ENCODE data around the gene DCLK1. TPM values are rescaled to one million over a fixed set of nuclear protein-coding genes. Genes with fewer than 3 reads are reported as not detected.

Gene DCLK1
- not detected for polyA plus RNA-seq (ENCODE audit: low read depth in 6 of 6)

DNA sequence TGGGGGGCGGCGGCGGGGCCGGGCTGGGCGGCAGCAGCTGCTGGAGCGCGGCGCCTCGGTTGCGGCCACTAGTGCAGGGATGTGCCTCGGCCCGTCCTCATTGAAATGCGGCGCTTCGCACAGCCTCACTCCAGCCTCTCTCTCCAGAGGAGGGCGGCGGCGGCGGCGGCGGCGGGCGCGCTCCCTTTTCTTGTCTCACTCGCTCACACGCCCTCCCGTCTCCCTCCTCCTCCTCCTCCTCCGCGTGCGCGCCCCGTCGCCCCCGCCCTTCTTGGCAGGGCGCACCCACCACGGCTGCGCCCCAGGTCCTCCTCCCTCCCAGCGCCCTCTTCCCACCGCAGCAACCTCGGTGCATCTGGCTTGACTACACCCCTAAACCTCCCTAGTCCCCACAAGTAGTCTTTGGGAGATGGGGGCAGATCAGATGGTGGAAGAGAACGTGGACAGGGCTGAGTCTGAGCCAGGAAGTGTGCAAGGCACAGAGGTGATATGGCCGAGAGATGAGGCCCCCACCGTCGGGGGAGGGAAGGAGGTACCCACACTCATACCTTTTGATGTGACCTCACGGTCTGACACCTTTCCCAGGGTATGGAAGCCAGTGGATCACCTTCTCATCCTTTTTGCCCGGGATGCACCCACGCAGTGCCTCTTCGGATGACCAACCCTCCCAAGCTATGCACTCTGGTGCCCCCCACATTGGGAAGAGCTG is at the start of gene DCLK1:
Gene DCLK1, minus strand, starts transcription at position 161 of the 709 bp plus-strand sequence.
- DNase-seq = no peak
- Mint-ChIP-seq H3K9me3 (peaks cover 0 to 5% (median 0%) of the 10 kb centered on the region in 7 donors), H3K4me1 (peaks cover 0 to 3% (median 0%) of the 10 kb centered on the region in 3 donors), H3K36me3 (no peaks in the 10 kb centered on the region), H3K4me3 (no peak within 1 kb of the TSS), H3K27me3 (peaks cover 26 to 73% (median 68%) of the 10 kb centered on the region in 3 donors), H3K27ac (no peak within 1 kb of the TSS)
- no peak for ATAC-seq (ENCODE audit: low read depth in 2 of 2)

DNA sequence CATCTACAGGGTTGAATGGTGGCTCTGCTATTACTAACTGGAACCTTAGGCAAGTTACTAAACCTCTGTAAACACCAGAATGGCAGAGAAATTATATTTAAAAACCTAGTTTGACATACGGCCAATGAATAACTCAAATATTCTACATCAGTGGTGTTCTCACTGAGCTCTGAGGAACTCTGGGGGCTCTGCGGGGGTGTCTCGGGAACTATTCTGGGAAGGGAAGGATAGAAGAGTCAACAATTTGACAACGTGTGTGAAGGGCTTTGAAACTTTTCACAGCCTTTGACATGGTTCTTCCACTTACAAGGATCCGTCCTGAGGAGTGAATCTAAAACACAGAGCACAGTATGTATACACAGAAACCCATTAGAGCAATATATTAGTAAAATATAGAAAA is 44.4 kb upstream of the DCLK1 start:
- Mint-ChIP-seq H3K36me3 (no peaks in the 10 kb centered on the region), H3K9me3 (peaks cover 0 to 7% (median 0%) of the 10 kb centered on the region in 7 donors), H3K4me1 (no peaks in the 10 kb centered on the region), H3K27me3 (no peaks in the 10 kb centered on the region), H3K27ac (no peak overlapping the region), H3K4me3 (no peak overlapping the region)
- ATAC-seq (ENCODE audit: low read depth in 2 of 2) = no peak
- DNase-seq = no peak

- H3K9me3 Mint-ChIP-seq = peaks cover 0 to 7% (median 0%) of the 10 kb centered on the region in 7 donors
- peak overlapping the region in 1 of 6 donors; percentile 26 for H3K27ac Mint-ChIP-seq
- no peaks in the 10 kb centered on the region for H3K27me3 Mint-ChIP-seq
- ATAC-seq (ENCODE audit: low read depth in 2 of 2) (no peak), DNase-seq (no peak)
- no peaks in the 10 kb centered on the region for H3K36me3 Mint-ChIP-seq
- H3K4me1 Mint-ChIP-seq = no peaks in the 10 kb centered on the region
- no peak overlapping the region for H3K4me3 Mint-ChIP-seq
Measured at GRCh38 chr13:36174923-36175322, 43.7 kb upstream of the DCLK1 start.

DNA sequence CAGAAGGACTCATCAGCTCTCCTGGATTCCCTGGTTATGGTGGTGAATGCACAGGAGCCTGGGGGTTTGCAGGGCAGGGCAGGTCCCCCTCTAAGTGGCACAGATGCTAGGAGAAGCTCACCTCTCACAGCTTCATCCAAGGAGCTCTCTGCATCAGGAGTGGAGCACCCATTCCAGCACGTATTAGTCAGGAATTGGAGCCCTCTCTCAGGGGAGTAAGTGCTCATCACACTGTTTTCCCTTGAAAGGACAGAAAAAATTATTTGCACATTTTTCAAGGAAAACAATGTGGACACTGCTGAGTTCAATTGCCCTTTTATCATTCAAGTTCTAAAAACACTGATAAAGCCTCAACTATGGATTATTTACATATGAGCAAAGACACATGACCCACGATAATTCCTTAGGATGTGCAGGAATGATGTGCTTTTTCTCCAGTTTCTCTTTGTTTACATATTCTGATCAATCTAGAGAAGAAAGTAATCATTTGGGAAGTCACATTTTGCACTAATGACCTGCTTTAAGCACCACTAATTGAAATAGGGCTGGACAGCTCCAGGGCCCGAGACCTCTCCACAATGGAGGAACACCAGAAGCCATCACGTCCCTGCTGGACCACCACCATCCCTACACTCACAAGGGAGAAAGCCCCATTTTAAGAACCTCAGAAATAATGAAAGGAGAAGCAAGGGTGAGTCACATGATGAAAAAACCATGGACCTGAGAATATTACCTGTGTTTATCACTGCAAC is 42.6 kb upstream of the DCLK1 start:
- no peak for ATAC-seq (ENCODE audit: low read depth in 2 of 2)
- Mint-ChIP-seq H3K4me3 (no peak overlapping the region), H3K36me3 (no peaks in the 10 kb centered on the region)

DNA sequence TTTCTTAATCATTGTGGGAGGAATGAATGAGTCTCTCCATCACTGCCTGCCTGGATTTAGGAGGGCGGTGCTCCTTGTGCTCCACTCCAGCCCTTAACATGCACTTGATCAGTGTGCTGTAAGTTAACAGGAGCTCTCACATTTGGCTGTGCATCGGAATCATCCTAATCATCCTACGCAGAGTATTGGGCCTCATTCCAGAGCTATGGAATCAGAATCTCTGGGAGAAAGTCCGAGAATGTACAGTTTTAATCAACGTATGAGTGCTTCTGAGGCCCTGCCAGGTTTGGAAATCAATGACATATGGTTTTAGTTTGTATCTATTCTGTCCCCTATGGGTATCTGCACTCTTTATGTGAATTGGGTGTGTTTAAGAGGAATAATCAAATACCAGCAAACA is 34.9 kb upstream of the DCLK1 start:
- Mint-ChIP-seq H3K4me3 (no peak overlapping the region), H3K9me3 (peaks cover 0 to 7% (median 0%) of the 10 kb centered on the region in 7 donors), H3K27ac (no peak overlapping the region), H3K4me1 (no peaks in the 10 kb centered on the region), H3K27me3 (peaks cover 0 to 6% (median 0%) of the 10 kb centered on the region in 3 donors), H3K36me3 (no peaks in the 10 kb centered on the region)
- no peak for DNase-seq
- ATAC-seq (ENCODE audit: low read depth in 2 of 2) = no peak

More for the DNA sequence above, 42.6 kb upstream of the DCLK1 start:
- no peaks in the 10 kb centered on the region for H3K27me3 Mint-ChIP-seq
- no peaks in the 10 kb centered on the region for H3K4me1 Mint-ChIP-seq
- H3K9me3 Mint-ChIP-seq = peaks cover 0 to 2% (median 0%) of the 10 kb centered on the region in 7 donors
- H3K27ac Mint-ChIP-seq = no peak overlapping the region
- no peak for DNase-seq

DNA sequence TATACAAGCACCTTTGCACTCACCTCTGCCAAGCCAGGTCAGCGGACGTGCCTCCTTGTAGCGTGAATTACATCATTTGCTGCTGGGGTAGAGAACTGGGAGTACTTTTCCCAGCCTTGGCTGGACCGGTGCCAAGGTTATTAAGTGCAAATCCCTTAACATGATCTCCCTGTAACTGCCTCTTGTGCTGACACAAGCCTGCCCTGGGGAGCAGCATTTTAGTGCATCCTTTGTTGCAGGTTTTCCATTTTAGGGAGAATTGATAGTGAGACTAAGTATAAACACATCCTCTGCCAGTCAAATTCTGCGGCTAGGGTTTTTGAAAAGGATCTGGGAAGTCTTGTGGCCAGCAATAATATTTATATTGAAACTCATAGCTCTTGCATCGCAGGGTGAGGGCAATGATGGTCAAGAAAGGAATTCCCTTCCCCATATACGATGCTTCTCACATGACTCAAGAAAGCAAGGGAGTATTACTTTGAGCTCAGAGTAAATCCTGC is 32.7 kb upstream of the DCLK1 start:
- Mint-ChIP-seq H3K27ac (no peak overlapping the region), H3K4me1 (no peaks in the 10 kb centered on the region), H3K36me3 (no peaks in the 10 kb centered on the region), H3K9me3 (peaks cover 0 to 13% (median 0%) of the 10 kb centered on the region in 7 donors), H3K27me3 (peaks cover 0 to 11% (median 0%) of the 10 kb centered on the region in 3 donors), H3K4me3 (no peak overlapping the region)
- ATAC-seq (ENCODE audit: low read depth in 2 of 2) (no peak), DNase-seq (no peak)

DNA sequence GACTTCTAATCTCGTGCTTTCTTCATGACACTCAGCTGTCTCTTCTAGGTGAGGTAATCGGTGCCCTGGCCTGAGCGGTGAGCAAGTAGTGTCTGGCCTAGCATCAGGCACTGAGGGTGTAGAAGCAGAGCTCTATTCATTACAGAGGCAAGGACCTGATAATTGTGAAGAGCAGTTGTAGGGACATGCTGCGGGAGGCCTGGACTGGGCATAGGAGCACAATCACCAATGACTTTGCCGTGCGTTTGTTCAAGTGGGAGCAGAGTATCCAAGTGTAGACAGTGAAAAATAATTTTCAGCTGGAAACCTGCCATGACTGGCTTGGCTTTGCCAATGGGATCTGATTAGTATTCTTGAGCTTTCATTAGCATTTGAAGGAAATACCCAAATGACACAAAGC is 32.1 kb upstream of the DCLK1 start:
- DNase-seq = no peak

DNA sequence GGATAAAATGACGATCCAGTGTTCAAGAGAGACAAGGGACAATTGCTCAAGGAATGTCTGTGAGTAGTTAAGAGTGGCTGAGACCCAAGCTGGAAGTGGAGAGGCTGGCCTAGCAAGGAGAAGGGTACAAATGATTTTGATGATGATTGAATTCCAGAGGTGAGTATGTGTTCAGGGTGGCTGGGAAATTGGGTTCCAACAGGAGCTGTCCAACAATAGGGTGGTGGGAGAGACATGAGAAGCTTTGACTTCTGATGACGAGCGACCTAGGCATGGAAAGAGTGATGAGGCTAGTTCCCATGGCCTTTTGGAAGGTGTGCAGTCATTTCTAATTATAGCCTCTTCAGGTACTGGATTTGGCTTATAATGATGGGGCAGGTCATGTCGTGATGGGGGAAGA is 29.1 kb upstream of the DCLK1 start:
- ATAC-seq (ENCODE audit: low read depth in 2 of 2) (no peak), DNase-seq (no peak)
- H3K27me3 Mint-ChIP-seq = peaks cover 0 to 14% (median 5%) of the 10 kb centered on the region in 3 donors
- H3K36me3 Mint-ChIP-seq = no peaks in the 10 kb centered on the region
- H3K4me1 Mint-ChIP-seq = no peaks in the 10 kb centered on the region
- no peak overlapping the region for H3K4me3 Mint-ChIP-seq
- H3K9me3 Mint-ChIP-seq = peaks cover 0 to 18% (median 3%) of the 10 kb centered on the region in 7 donors
- no peak overlapping the region for H3K27ac Mint-ChIP-seq

More for the DNA sequence above, 32.1 kb upstream of the DCLK1 start:
- ATAC-seq (ENCODE audit: low read depth in 2 of 2) = no peak
- no peak overlapping the region for H3K4me3 Mint-ChIP-seq
- H3K4me1 Mint-ChIP-seq = no peaks in the 10 kb centered on the region
- no peaks in the 10 kb centered on the region for H3K36me3 Mint-ChIP-seq
- H3K27ac Mint-ChIP-seq = no peak overlapping the region
- peaks cover 0 to 13% (median 0%) of the 10 kb centered on the region in 7 donors for H3K9me3 Mint-ChIP-seq
- H3K27me3 Mint-ChIP-seq = peaks cover 0 to 11% (median 0%) of the 10 kb centered on the region in 3 donors

- H3K9me3 Mint-ChIP-seq = peaks cover 0 to 18% (median 5%) of the 10 kb centered on the region in 7 donors
- no peaks in the 10 kb centered on the region for H3K36me3 Mint-ChIP-seq
- H3K27ac Mint-ChIP-seq = no peak overlapping the region
- ATAC-seq (ENCODE audit: low read depth in 2 of 2) = no peak
- DNase-seq = no peak
- H3K27me3 Mint-ChIP-seq = peaks cover 0 to 23% (median 10%) of the 10 kb centered on the region in 3 donors
- no peak overlapping the region for H3K4me3 Mint-ChIP-seq
- no peaks in the 10 kb centered on the region for H3K4me1 Mint-ChIP-seq
Measured at GRCh38 chr13:36158611-36159010, 27.4 kb upstream of the DCLK1 start.

- DNase-seq = no peak
- no peaks in the 10 kb centered on the region for H3K4me1 Mint-ChIP-seq
- no peak for ATAC-seq (ENCODE audit: low read depth in 2 of 2)
- peaks cover 0 to 18% (median 5%) of the 10 kb centered on the region in 7 donors for H3K9me3 Mint-ChIP-seq
- no peaks in the 10 kb centered on the region for H3K36me3 Mint-ChIP-seq
- no peak overlapping the region for H3K4me3 Mint-ChIP-seq
- no peak overlapping the region for H3K27ac Mint-ChIP-seq
- peaks cover 0 to 23% (median 15%) of the 10 kb centered on the region in 3 donors for H3K27me3 Mint-ChIP-seq
Measured at GRCh38 chr13:36157480-36157879, 26.3 kb upstream of the DCLK1 start.

GRCh38 chr13:36154567-36155291 is 23.5 kb upstream of the DCLK1 start:
- Mint-ChIP-seq H3K4me3 (no peak overlapping the region), H3K27me3 (peaks cover 0 to 23% (median 10%) of the 10 kb centered on the region in 3 donors), H3K36me3 (no peaks in the 10 kb centered on the region), H3K27ac (no peak overlapping the region), H3K4me1 (no peaks in the 10 kb centered on the region), H3K9me3 (peaks cover 5 to 25% (median 11%) of the 10 kb centered on the region in 7 donors)
- no peak for ATAC-seq (ENCODE audit: low read depth in 2 of 2)
- no peak for DNase-seq

DNA sequence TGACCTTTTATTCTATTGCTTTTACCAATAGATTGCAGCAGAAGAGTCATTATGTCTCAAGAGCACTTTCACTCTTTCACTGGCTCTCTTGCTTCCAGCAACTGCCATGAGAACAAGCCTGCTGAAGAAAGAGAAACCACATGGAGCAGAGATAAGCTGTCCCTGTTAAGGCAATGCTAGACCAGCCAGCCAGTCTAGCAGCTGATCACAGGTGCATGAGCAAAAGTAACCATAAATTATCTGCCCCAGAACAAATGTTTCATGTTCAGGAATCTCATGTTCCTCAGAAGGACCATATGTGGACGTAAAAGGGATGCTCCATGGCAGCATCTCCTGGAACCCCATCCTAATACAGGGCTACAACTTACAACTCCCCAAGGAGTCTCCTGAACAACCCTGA is 20.4 kb upstream of the DCLK1 start:
- Mint-ChIP-seq H3K27me3 (peaks cover 0 to 18% (median 10%) of the 10 kb centered on the region in 3 donors), H3K36me3 (no peaks in the 10 kb centered on the region), H3K4me1 (no peaks in the 10 kb centered on the region), H3K27ac (no peak overlapping the region), H3K9me3 (peaks cover 9 to 26% (median 12%) of the 10 kb centered on the region in 7 donors), H3K4me3 (no peak overlapping the region)
- no peak for ATAC-seq (ENCODE audit: low read depth in 2 of 2)
- DNase-seq = no peak

DNA sequence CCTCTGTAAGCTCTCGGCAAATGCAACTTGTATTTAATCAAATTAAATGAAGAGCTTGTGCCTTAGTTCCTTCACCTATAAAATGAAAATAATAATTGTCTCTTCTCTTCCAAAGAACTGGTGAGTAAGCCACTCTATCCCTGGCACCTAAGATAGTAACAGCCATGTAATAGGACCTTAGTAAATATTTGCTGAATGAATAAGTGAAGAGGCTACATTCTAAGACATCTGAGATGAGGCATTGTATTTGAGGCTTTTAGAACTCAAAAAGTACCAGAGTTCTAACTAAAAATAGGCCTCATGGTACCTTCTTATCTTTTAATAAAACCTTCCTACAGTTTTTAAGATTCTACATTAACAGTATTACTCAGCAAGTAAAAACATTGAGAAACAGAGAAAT is 17.3 kb upstream of the DCLK1 start:
- Mint-ChIP-seq H3K9me3 (peaks cover 4 to 23% (median 9%) of the 10 kb centered on the region in 7 donors), H3K4me3 (no peak overlapping the region), H3K4me1 (no peaks in the 10 kb centered on the region), H3K36me3 (no peaks in the 10 kb centered on the region), H3K27me3 (peaks cover 0 to 3% (median 0%) of the 10 kb centered on the region in 3 donors), H3K27ac (no peak overlapping the region)
- DNase-seq (no peak), ATAC-seq (ENCODE audit: low read depth in 2 of 2) (no peak)
